ENCODE results near the gene CAVIN2.

Gene CAVIN2

GRCh38 chr2:191844706-191845105, 2.2 kb downstream of the CAVIN2 start:
- H3K4me2 ChIP-seq (ENCODE audit: low read length), result no peak overlapping the region
- H3K9me2 ChIP-seq (replicated peaks; ENCODE audit: control insufficient read depth, low read length), result no peaks in the 10 kb centered on the region
- no peaks in the 10 kb centered on the region for H3K9me3 ChIP-seq (ENCODE audit: control insufficient read depth, insufficient read depth, low read length)
- H4K20me1 ChIP-seq (ENCODE audit: control insufficient read depth, insufficient read depth, low read depth, low read length), result no peaks in the 10 kb centered on the region
- H3F3A ChIP-seq (ENCODE audit: control insufficient read depth, insufficient read depth), result no peaks in the 10 kb centered on the region
- H3K4me1 ChIP-seq (ENCODE audit: control insufficient read depth, low read length), result no peaks in the 10 kb centered on the region
- H3K79me2 ChIP-seq (ENCODE audit: control insufficient read depth, low read length), result no peaks in the 10 kb centered on the region
- H3K4me3 ChIP-seq (ENCODE audit: low read length), result no peak overlapping the region
- TF ChIP-seq CTCF (IDR thresholded peaks at IDR 0.05; ENCODE audit: low read depth, low read length, poor library complexity, severe bottlenecking) (no peak), EZH2phosphoT487 (IDR thresholded peaks at IDR 0.05; ENCODE audit: borderline replicate concordance, low read length) (no peak)
- H3K27me3 ChIP-seq (ENCODE audit: control insufficient read depth, low read length), result no peaks in the 10 kb centered on the region
- H3K36me3 ChIP-seq (ENCODE audit: control insufficient read depth, low read length), result no peaks in the 10 kb centered on the region
- no peak overlapping the region for H3K27ac ChIP-seq (ENCODE audit: low read depth, low read length)

DNA sequence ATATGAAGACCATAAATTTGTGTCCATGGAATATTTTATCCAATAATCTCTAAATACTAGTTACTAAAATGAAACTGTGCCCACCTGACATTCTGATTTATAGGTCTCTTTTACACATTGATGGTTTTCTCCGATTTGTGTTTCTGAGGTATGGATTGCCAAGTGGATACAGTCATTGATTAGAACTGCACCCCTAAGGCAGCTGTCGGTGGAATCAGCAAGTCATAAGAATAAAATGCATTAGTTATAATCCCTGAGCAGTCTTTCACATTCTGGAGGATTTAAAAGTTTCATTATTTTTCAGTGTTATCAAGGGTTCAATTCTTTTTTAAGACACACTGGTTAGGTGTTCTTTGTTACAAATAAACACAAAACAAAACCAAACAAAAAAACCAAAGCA, 6.0 kb downstream of the CAVIN2 start:
- TF ChIP-seq EZH2phosphoT487 (IDR thresholded peaks at IDR 0.05; ENCODE audit: borderline replicate concordance, low read length) (no peak), CTCF (IDR thresholded peaks at IDR 0.05; ENCODE audit: low read depth, low read length, poor library complexity, severe bottlenecking) (no peak)
- Histone ChIP-seq H3K9me2 (replicated peaks; ENCODE audit: control insufficient read depth, low read length) (no peaks in the 10 kb centered on the region), H3K4me2 (ENCODE audit: low read length) (no peak overlapping the region), H3K4me1 (ENCODE audit: control insufficient read depth, low read length) (no peaks in the 10 kb centered on the region), H3K36me3 (ENCODE audit: control insufficient read depth, low read length) (no peaks in the 10 kb centered on the region), H3K27me3 (ENCODE audit: control insufficient read depth, low read length) (no peaks in the 10 kb centered on the region), H3K9me3 (ENCODE audit: control insufficient read depth, insufficient read depth, low read length) (no peaks in the 10 kb centered on the region), H3K79me2 (ENCODE audit: control insufficient read depth, low read length) (no peaks in the 10 kb centered on the region), H3K4me3 (ENCODE audit: low read length) (no peak overlapping the region), H4K20me1 (ENCODE audit: control insufficient read depth, insufficient read depth, low read depth, low read length) (no peaks in the 10 kb centered on the region), H3F3A (ENCODE audit: control insufficient read depth, insufficient read depth) (no peaks in the 10 kb centered on the region), H3K27ac (ENCODE audit: low read depth, low read length) (no peak overlapping the region)

- Histone ChIP-seq H3K79me2 (ENCODE audit: control insufficient read depth, low read length) (no peaks in the 10 kb centered on the region), H3K27me3 (ENCODE audit: control insufficient read depth, low read length) (no peaks in the 10 kb centered on the region), H3K4me2 (ENCODE audit: low read length) (no peak overlapping the region), H3K9me3 (ENCODE audit: control insufficient read depth, insufficient read depth, low read length) (no peaks in the 10 kb centered on the region), H3K4me3 (ENCODE audit: low read length) (no peak overlapping the region), H3K27ac (ENCODE audit: low read depth, low read length) (no peak overlapping the region), H3K9me2 (replicated peaks; ENCODE audit: control insufficient read depth, low read length) (no peaks in the 10 kb centered on the region), H3F3A (ENCODE audit: control insufficient read depth, insufficient read depth) (no peaks in the 10 kb centered on the region), H3K4me1 (ENCODE audit: control insufficient read depth, low read length) (no peaks in the 10 kb centered on the region), H3K36me3 (ENCODE audit: control insufficient read depth, low read length) (no peaks in the 10 kb centered on the region), H4K20me1 (ENCODE audit: control insufficient read depth, insufficient read depth, low read depth, low read length) (no peaks in the 10 kb centered on the region)
- TF ChIP-seq EZH2phosphoT487 (IDR thresholded peaks at IDR 0.05; ENCODE audit: borderline replicate concordance, low read length) (no peak), CTCF (IDR thresholded peaks at IDR 0.05; ENCODE audit: low read depth, low read length, poor library complexity, severe bottlenecking) (no peak)
These were observed 6.7 kb downstream of the CAVIN2 start for GRCh38 chr2:191839918-191840804.
